ENCODE results near the gene NRXN3.

DNA sequence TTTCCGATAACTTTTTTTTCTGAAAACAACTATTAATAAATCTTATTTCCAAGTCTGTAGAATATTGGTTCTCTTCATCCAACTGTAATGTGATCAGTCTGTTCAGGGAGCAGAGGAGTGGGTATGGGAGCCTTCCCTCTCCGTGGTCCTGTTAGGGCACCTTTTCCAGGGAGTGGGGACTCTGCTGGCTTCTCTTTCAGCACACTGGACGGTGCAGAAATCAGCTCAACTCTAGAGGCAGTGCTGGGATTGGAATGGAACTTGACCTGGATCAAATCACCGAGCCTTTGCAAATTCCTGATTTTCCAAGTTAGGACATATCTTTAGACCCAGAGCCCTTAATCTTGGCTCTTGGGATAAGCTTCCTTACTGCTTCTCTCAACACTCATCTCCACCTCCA, 1410.7 kb downstream of the NRXN3 start:
- TF ChIP-seq, protein P1, sequence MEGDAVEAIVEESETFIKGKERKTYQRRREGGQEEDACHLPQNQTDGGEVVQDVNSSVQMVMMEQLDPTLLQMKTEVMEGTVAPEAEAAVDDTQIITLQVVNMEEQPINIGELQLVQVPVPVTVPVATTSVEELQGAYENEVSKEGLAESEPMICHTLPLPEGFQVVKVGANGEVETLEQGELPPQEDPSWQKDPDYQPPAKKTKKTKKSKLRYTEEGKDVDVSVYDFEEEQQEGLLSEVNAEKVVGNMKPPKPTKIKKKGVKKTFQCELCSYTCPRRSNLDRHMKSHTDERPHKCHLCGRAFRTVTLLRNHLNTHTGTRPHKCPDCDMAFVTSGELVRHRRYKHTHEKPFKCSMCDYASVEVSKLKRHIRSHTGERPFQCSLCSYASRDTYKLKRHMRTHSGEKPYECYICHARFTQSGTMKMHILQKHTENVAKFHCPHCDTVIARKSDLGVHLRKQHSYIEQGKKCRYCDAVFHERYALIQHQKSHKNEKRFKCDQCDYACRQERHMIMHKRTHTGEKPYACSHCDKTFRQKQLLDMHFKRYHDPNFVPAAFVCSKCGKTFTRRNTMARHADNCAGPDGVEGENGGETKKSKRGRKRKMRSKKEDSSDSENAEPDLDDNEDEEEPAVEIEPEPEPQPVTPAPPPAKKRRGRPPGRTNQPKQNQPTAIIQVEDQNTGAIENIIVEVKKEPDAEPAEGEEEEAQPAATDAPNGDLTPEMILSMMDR (conservative IDR thresholded peaks at IDR 0.05; ENCODE audit: low read length) = no peak
- TF ChIP-seq EZH2phosphoT487 (IDR thresholded peaks at IDR 0.05; ENCODE audit: borderline replicate concordance, low read depth, low read length) = no peak
